GM10266 (cell line): ENCODE measurements around the gene BCAT1.

ENCODE experiments used
- DNase-seq: peaks from one replicate; pipeline ENCODE4 v3.0.0; 2012; ENCODE audit errors: extremely low spot score
- TF ChIP-seq, protein P1 (sequence below): IDR thresholded peaks from 2 replicates; pipeline ENCODE4 v1.5.1; 2012; ENCODE audit warnings: mild to moderate bottlenecking, low read depth; ENCODE audit not compliant: control insufficient read depth, insufficient read depth; ENCODE audit errors: missing control alignments

BCAT1 gene

DNA sequence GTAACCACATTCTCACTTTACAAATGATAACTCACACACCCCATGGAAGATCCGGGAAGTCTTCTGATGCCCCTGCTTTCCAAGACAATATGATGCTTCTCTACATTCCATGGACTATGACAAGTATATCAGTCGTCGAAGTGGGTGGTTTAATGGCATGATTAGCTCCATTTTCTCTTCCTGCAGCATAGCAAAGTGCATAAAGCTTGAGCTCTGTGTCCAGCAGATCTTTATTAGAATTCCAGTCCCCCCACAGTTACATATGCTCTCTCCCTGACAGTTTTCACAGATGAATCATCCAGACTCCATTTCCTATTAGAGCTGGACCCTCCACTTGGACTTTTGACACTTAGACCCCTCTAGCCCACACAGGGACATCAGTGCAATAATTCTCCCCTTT, 174.9 kb downstream of the BCAT1 start:
- no peak for DNase-seq
- TF ChIP-seq, protein P1, sequence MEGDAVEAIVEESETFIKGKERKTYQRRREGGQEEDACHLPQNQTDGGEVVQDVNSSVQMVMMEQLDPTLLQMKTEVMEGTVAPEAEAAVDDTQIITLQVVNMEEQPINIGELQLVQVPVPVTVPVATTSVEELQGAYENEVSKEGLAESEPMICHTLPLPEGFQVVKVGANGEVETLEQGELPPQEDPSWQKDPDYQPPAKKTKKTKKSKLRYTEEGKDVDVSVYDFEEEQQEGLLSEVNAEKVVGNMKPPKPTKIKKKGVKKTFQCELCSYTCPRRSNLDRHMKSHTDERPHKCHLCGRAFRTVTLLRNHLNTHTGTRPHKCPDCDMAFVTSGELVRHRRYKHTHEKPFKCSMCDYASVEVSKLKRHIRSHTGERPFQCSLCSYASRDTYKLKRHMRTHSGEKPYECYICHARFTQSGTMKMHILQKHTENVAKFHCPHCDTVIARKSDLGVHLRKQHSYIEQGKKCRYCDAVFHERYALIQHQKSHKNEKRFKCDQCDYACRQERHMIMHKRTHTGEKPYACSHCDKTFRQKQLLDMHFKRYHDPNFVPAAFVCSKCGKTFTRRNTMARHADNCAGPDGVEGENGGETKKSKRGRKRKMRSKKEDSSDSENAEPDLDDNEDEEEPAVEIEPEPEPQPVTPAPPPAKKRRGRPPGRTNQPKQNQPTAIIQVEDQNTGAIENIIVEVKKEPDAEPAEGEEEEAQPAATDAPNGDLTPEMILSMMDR: no peak

DNA sequence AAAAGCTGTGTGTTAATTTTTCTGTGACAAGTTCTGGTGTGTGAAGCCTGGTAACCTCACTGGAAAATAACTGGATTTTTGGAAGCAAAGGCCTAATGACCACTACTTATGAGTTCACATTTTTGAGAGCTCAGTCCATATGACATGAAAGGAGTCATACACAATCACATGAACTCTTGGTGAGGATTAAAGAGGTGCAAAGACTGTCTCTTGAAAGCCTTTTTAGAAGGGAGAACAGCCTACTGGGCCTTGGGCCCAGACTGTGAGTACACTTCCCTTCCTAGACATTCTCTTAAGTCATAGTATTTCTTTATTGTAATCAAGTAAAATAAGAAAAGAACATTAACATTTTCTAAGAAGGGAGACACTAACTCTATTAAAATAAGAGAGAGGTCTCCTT, 176.1 kb downstream of the BCAT1 start:
- TF ChIP-seq, protein P1: no peak
- DNase-seq: no peak

DNA sequence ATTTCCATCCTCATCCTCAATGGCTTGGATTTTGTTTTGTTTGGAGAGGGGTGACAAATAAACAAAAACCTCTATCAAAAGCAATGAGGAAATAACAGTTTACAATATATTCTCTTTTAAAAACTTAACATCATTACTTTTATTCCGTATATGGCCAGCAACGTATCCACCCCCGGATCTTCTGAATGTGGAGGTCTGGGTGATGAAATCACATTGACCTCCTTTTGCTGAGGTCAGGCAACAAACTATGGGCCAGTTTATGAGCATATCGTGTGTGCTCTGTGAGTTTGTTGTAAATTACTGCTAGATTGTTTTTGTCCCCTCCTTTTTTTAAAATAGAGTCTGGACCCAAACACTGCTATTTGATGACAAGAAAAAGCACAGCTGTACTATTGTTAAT, 178.1 kb downstream of the BCAT1 start:
- TF ChIP-seq, protein P1: no peak

DNA sequence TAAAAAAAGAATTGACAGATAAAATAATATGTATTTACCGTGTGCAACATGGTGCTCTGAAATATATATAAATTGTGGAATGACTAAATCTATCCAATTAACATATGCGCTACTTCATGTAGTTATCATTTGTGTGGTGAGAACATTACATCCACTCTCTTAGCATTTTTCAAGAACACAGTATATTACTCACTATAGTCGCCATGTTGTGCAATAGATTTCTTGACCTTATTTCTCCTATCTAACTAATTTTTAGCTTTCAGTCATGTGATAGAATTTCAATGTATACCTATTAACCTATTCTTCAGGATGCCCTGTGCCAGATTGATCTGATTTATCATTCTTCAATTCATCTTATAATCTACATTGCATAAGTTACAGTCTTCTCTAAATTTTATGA, 178.6 kb downstream of the BCAT1 start:
- TF ChIP-seq, protein P1: no peak
- no peak for DNase-seq

More for the DNA sequence above, 178.1 kb downstream of the BCAT1 start:
- DNase-seq: no peak

DNA sequence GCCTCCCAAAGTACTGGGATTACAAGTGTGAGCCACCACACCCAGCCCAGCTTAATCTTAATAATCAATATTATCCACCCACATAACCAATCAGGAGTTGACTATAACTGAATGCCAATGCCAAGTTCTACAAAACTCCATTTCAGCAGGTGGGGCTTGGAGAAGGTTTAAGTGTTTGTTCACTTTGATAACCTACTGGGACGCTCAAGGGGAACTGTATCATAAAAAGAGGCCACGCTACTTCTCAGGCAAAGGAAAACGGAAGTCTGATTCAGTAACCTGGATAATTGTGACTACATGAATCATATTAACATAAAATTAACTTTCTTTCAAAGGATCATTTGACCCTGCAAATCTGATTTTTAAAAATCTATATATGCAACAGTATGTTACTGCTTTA, 179.2 kb downstream of the BCAT1 start:
- no peak for DNase-seq
- TF ChIP-seq, protein P1: no peak

DNA sequence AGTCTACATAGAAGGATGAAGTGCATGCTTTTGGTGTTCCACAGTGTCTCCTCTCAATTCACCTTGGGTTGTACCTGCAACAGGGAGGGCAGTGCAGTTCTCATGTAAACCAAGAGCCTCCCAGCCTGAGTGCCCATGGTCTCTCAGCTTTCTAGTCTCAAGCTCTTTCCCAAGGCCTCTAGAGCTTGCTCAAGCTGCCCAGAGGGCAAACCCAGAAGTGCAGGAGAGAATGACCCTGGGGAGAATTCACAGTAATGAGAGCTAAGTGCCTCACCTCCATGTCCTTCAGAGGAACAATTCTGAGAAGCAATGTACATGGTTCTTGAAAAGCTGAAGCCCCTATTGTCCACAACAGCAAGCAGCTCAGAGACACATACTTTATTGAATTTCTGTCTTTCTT, 180.5 kb downstream of the BCAT1 start:
- no peak for DNase-seq
- TF ChIP-seq, protein P1: no peak

DNA sequence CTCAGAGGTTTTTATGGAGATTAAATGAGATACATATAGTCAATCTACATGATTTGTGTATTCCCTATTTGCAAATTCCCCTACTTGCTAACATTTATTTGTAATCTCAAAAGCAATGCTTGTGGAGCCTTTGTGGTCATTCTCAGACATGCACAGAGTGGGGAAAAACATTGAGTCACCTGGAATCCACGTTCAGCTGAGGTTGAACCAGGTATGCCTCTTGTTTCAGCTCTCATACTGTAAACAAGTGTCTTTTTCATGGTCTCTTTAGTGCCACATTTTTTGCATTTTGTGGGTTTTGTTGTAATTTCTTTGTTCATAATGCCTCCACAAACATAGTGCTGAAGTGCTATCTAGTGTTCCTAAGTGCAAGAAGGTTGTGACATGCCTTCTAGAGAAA, 181.9 kb downstream of the BCAT1 start:
- no peak for DNase-seq
- TF ChIP-seq, protein P1: no peak
